Measurements from ENCODE around the gene FAM110C.

- TF ChIP-seq CTCF (IDR thresholded peaks at IDR 0.05), result no peak
- no peak for TF ChIP-seq POLR2A (IDR thresholded peaks at IDR 0.05)
Observed at GRCh38 chr2:51613-52012, 5.3 kb upstream of the FAM110C start.

All from esophagus squamous epithelium (tissue), 4 donors.